Neuronal stem cell (in vitro differentiated cells): ENCODE data around the gene OR3A1.
"Not testable (repeated sequence)": the region's sequence is repeated elsewhere in the genome, so short reads cannot be mapped to it uniquely, and the experiment has no call there.

ENCODE experiments used
- DNase-seq: peaks from one replicate; pipeline ENCODE4 v3.0.0-alpha.2; 2013; ENCODE audit warnings: low spot score
- H2AFZ ChIP-seq: one replicate; pipeline ENCODE4 v1.6.1; 2013; ENCODE audit warnings: mild to moderate bottlenecking, low read length, inconsistent platforms
- H2AK5ac ChIP-seq: 2 replicates; pipeline ENCODE4 v1.6.1; 2013; ENCODE audit warnings: low read depth, mild to moderate bottlenecking, inconsistent platforms, low read length, moderate library complexity, mixed read lengths
- H2BK120ac ChIP-seq: 2 replicates; pipeline ENCODE4 v1.6.1; 2013; ENCODE audit warnings: low read depth, mild to moderate bottlenecking, inconsistent platforms, low read length, moderate library complexity, mixed read lengths
- H2BK12ac ChIP-seq: one replicate; pipeline ENCODE4 v1.6.1; 2013; ENCODE audit warnings: low read length, inconsistent platforms
- H2BK15ac ChIP-seq: 2 replicates; pipeline ENCODE4 v1.6.1; 2013; ENCODE audit warnings: mild to moderate bottlenecking, low read length, inconsistent platforms, mixed read lengths
- H2BK5ac ChIP-seq: one replicate; pipeline ENCODE4 v1.6.1; 2013; ENCODE audit warnings: inconsistent platforms, mild to moderate bottlenecking, low read length, moderate library complexity
- H3K14ac ChIP-seq: one replicate; pipeline ENCODE4 v1.6.1; 2013; ENCODE audit warnings: low read length, inconsistent platforms
- H3K18ac ChIP-seq: 2 replicates; pipeline ENCODE4 v1.6.1; 2013; ENCODE audit warnings: low read length, inconsistent platforms
- H3K23ac ChIP-seq: 2 replicates; pipeline ENCODE4 v1.6.1; 2013; ENCODE audit warnings: low read depth, mild to moderate bottlenecking, mixed read lengths, low read length, inconsistent platforms; ENCODE audit not compliant: poor library complexity
- H3K27ac ChIP-seq: replicated peaks from 3 replicates; pipeline ENCODE4 v1.5.1; 2013; ENCODE audit warnings: low read length, inconsistent platforms
- H3K27me3 ChIP-seq, 3 experiments: 2 replicates each; pipeline ENCODE4 v1.6.1; 2013; ENCODE audit warnings: low read length in 3 of 3, mild to moderate bottlenecking in 2 of 3, inconsistent platforms in 1 of 3, low read depth in 1 of 3, mixed read lengths in 1 of 3, moderate library complexity in 1 of 3; ENCODE audit not compliant: control insufficient read depth in 3 of 3, insufficient read depth in 3 of 3
- H3K36me3 ChIP-seq, 2 donors: replicated peaks in 1 of 2; 2 replicates each; pipeline ENCODE4 v1.6.1; 2013; ENCODE audit warnings: low read length in 2 of 2; ENCODE audit not compliant: control insufficient read depth in 2 of 2, insufficient read depth in 2 of 2
- H3K4ac ChIP-seq: 2 replicates; pipeline ENCODE4 v1.6.1; 2013; ENCODE audit warnings: inconsistent platforms, mild to moderate bottlenecking, low read length, moderate library complexity
- H3K4me1 ChIP-seq, 2 donors: 1 replicate in 1 of 2; 2 replicates in 1 of 2; pipeline ENCODE4 v1.6.1; 2013; ENCODE audit warnings: low read length in 2 of 2, low read depth in 1 of 2; ENCODE audit not compliant: control insufficient read depth in 2 of 2, insufficient read depth in 1 of 2
- H3K4me2 ChIP-seq: one replicate; pipeline ENCODE4 v1.6.1; 2013; ENCODE audit warnings: mild to moderate bottlenecking, low read length, inconsistent platforms; ENCODE audit not compliant: insufficient read depth, poor library complexity, severe bottlenecking
- H3K4me3 ChIP-seq, 2 donors: 2 replicates each; pipeline ENCODE4 v1.5.1; 2013; ENCODE audit warnings: low read length in 2 of 2, mild to moderate bottlenecking in 2 of 2, inconsistent platforms in 1 of 2, moderate library complexity in 1 of 2
- H3K79me1 ChIP-seq: one replicate; pipeline ENCODE4 v1.6.1; 2013; ENCODE audit warnings: low read depth, mild to moderate bottlenecking, inconsistent platforms, low read length, moderate library complexity
- H3K9ac ChIP-seq: one replicate; pipeline ENCODE4 v1.6.1; 2013; ENCODE audit warnings: mild to moderate bottlenecking, low read depth, low read length, inconsistent platforms; ENCODE audit not compliant: poor library complexity
- H3K9me3 ChIP-seq, 2 donors: replicated peaks in 1 of 2; 2 replicates each; pipeline versions ENCODE3 to v1.6.1; 2013; ENCODE audit warnings: low read length in 2 of 2, mild to moderate bottlenecking in 2 of 2, inconsistent platforms in 1 of 2, low read depth in 1 of 2, mixed read lengths in 1 of 2, moderate library complexity in 1 of 2; ENCODE audit not compliant: control insufficient read depth in 2 of 2, insufficient read depth in 1 of 2
- H4K8ac ChIP-seq: one replicate; pipeline ENCODE4 v1.6.1; 2013; ENCODE audit warnings: low read depth, mild to moderate bottlenecking, inconsistent platforms, low read length, moderate library complexity
- H4K91ac ChIP-seq: one replicate; pipeline ENCODE4 v1.6.1; 2013; ENCODE audit warnings: low read length, low read depth, mild to moderate bottlenecking, inconsistent platforms; ENCODE audit not compliant: poor library complexity
- WGBS, 2 donors: extraction: QIAGEN DNeasy Blood & Tissue Kit; methylation state at CpG; one replicate each; pipeline ENCODE4 v1.1.7; 2013; ENCODE audit warnings: missing lambda C conversion rate in 2 of 2, mixed read lengths in 1 of 2; ENCODE audit not compliant: insufficient read length in 2 of 2, insufficient replicate concordance in 1 of 2; ENCODE audit errors: extremely low coverage in 2 of 2; 5-methylcytosine and 5-hydroxymethylcytosine counted together

OR3A1 gene

DNA sequence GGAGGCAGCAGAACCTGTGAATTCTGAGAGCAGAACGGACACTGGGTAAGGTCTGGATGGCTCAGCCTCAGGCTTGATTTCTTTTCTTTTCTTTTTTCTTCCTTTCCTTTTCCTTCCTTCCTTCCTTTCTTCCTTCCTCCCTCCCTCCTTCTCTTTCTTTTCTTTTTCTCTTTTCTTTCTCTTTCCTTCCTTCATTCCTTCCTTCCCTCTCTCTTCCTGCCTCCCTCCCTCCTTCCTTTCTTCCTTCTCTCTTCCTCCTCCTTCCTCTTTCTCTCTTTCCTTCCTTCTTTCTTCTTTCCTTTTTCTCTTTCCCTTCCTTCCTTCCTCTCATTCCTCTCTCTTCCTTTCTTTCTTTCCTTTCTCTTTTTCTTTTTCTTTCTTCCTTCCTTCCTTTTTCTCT, 38.0 kb downstream of the OR3A1 start:
- no peak overlapping the region for H3K4me2 ChIP-seq
- no peak overlapping the region for H3K9ac ChIP-seq
- H3K4ac ChIP-seq, result no peak overlapping the region
- H3K79me1 ChIP-seq, result no peaks in the 10 kb centered on the region
- WGBS, 2 donors, result no CpG with 5 or more reads among the region's 1 CpG
- H2BK12ac ChIP-seq, result no peak overlapping the region
- H2BK15ac ChIP-seq, result no peak overlapping the region
- no peaks in the 10 kb centered on the region for H3K36me3 ChIP-seq
- no peak overlapping the region for H3K27ac ChIP-seq
- H3K18ac ChIP-seq, result no peak overlapping the region
- no peaks in the 10 kb centered on the region for H3K4me1 ChIP-seq
- no peak overlapping the region for H4K91ac ChIP-seq
- no peak overlapping the region for H3K23ac ChIP-seq
- no peaks in the 10 kb centered on the region for H3K9me3 ChIP-seq
- no peak overlapping the region for H4K8ac ChIP-seq
- H2BK120ac ChIP-seq, result no peak overlapping the region
- H2BK5ac ChIP-seq, result no peak overlapping the region
- peaks cover 0 to 10% (median 0%) of the 10 kb centered on the region in 3 experiments for H3K27me3 ChIP-seq
- DNase-seq, result no peak
- no peak overlapping the region for H2AFZ ChIP-seq
- no peak overlapping the region for H3K14ac ChIP-seq
- H2AK5ac ChIP-seq, result no peak overlapping the region
- H3K4me3 ChIP-seq, result no peak overlapping the region

DNA sequence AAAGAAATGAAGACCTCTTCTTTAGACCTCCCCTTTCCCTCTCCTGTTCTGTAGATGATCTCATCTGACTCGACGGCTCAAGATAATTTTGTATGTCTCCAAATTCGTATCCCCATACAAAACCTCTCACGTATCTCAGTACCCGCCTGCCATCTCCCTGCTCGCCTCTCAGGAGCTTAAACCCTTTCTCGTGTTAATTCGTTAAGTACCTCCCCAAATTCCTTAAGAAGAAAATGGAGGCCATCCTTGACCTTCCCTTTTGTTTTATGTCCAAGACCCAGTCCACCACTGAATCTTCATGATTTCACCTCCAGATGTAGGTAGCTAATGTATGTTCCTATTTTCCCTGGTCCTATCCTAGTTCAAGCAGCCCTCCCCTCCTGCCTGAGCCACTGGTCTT, 41.6 kb downstream of the OR3A1 start:
- Histone ChIP-seq H2BK120ac (no peak overlapping the region), H2BK15ac (no peak overlapping the region), H3K9me3 (no peaks in the 10 kb centered on the region)

DNA sequence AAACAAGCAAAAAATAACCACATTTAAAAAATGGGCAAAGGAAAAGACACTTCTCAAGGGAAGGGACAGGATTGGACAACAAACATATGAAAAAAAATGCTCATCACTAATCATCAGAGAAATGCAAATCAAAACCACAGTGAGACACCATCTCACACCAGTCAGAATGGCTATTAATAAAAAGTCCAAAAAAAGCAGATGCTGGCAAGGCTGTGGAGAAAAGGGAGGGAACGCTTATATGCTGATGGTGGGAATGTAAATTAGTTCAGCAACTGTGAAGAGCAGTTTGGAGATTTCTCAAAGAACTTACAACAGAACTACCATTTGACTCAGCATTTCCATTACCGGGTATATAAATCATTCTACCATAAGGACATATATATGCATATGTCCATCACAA, 49.1 kb downstream of the OR3A1 start:
- H3K9ac ChIP-seq, H2BK12ac ChIP-seq, H3K4me1 ChIP-seq, H3K4me3 ChIP-seq, H3K79me1 ChIP-seq, H3K36me3 ChIP-seq, H2BK5ac ChIP-seq, H2BK15ac ChIP-seq, H3K4ac ChIP-seq, H3K27me3 ChIP-seq, H3K14ac ChIP-seq, H4K8ac ChIP-seq, H3K4me2 ChIP-seq, H3K27ac ChIP-seq, H4K91ac ChIP-seq, H3K23ac ChIP-seq, H2AFZ ChIP-seq, H2BK120ac ChIP-seq, DNase-seq, H2AK5ac ChIP-seq, H3K18ac ChIP-seq, H3K9me3 ChIP-seq: not testable (repeated sequence)
- no CpG with 5 or more reads among the region's 2 CpGs for WGBS, 2 donors

More for the DNA sequence above, 41.6 kb downstream of the OR3A1 start:
- H3K14ac ChIP-seq, result no peak overlapping the region
- no peak overlapping the region for H4K91ac ChIP-seq
- no CpG with 5 or more reads among the region's 8 CpGs for WGBS, 2 donors
- H2BK12ac ChIP-seq, result no peak overlapping the region
- no peak overlapping the region for H2BK5ac ChIP-seq
- no peak overlapping the region for H2AFZ ChIP-seq
- H3K9ac ChIP-seq, result no peak overlapping the region
- H3K79me1 ChIP-seq, result no peaks in the 10 kb centered on the region
- no peak overlapping the region for H3K4ac ChIP-seq
- H3K4me2 ChIP-seq, result no peak overlapping the region
- no peak overlapping the region for H3K4me3 ChIP-seq
- no peak overlapping the region for H4K8ac ChIP-seq
- no peak overlapping the region for H2AK5ac ChIP-seq
- no peaks in the 10 kb centered on the region for H3K4me1 ChIP-seq
- H3K36me3 ChIP-seq, result no peaks in the 10 kb centered on the region
- no peak overlapping the region for H3K27ac ChIP-seq
- no peak for DNase-seq
- no peak overlapping the region for H3K18ac ChIP-seq
- no peak overlapping the region for H3K23ac ChIP-seq
- H3K27me3 ChIP-seq, result peaks cover 0 to 10% (median 0%) of the 10 kb centered on the region in 3 experiments

DNA sequence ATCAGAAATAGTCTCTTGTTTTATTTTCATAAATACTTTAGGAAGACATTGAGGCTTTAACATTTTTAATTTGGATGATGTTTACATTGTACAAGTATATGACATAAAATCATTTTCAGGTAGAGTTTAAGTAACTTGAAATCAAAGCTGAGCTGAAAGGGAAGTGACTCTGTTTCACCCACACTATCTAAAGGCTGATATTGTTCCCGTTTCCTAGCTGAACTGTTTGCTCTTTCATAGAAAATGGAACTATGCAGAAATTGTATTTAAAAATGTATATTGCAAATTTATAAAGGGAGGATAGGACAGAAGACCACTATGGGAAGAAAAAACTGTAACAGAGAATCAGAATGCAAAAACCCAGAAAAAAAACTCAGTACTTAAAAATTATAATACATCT, 53.3 kb downstream of the OR3A1 start:
- not testable (repeated sequence) for H2AFZ ChIP-seq, H3K36me3 ChIP-seq, H3K4ac ChIP-seq, H3K23ac ChIP-seq, H2BK12ac ChIP-seq, H3K9me3 ChIP-seq, DNase-seq, H3K4me2 ChIP-seq, H4K8ac ChIP-seq, H3K27ac ChIP-seq, H2BK120ac ChIP-seq, H3K18ac ChIP-seq, H3K4me1 ChIP-seq, H3K27me3 ChIP-seq, H2AK5ac ChIP-seq, H3K9ac ChIP-seq, H3K4me3 ChIP-seq, H3K14ac ChIP-seq, H2BK5ac ChIP-seq, H3K79me1 ChIP-seq, H4K91ac ChIP-seq, H2BK15ac ChIP-seq
- WGBS, 2 donors, result no CpG with 5 or more reads among the region's 1 CpG
